SK-N-SH (cell line): Measurements from ENCODE around the gene GDE1.

Experiments
- CHD2 ChIP-seq: fragments of 150-350 bp; IDR thresholded peaks from 2 replicates; pipeline ENCODE4 v1.6.1; 2018; ENCODE audit warnings: low read length; ENCODE audit not compliant: partially characterized antibody
- EP300 ChIP-seq, 2 experiments: IDR thresholded peaks; 2 replicates each; pipeline versions ENCODE4 v1.4.0 to v1.6.1; 2012; ENCODE audit warnings: borderline replicate concordance in 1 of 2, low read depth in 1 of 2, low read length in 1 of 2
- FOXM1 ChIP-seq: IDR thresholded peaks from 2 replicates; pipeline ENCODE4 v1.4.0; 2012; ENCODE audit warnings: low read depth, mild to moderate bottlenecking
- SIN3A ChIP-seq: IDR thresholded peaks from 2 replicates; pipeline ENCODE4 v1.6.1; 2012; ENCODE audit warnings: low read depth, mild to moderate bottlenecking, low read length, moderate library complexity, borderline replicate concordance
- TAF1 ChIP-seq: IDR thresholded peaks from 2 replicates; pipeline ENCODE4 v1.6.1; 2012; ENCODE audit warnings: low read depth, mild to moderate bottlenecking, low read length, moderate library complexity, borderline replicate concordance
- TEAD4 ChIP-seq: IDR thresholded peaks from 2 replicates; pipeline ENCODE4 v1.4.0; 2012; ENCODE audit warnings: mild to moderate bottlenecking, borderline replicate concordance; ENCODE audit not compliant: insufficient read depth
- USF2 ChIP-seq: fragments of 150-350 bp; IDR thresholded peaks from 2 replicates; pipeline ENCODE4 v1.6.1; 2017; ENCODE audit warnings: antibody characterized with exemption, low read length, low read depth, borderline replicate concordance
- TF ChIP-seq, protein P1 (sequence below): fragments of 200-600 bp; sonication (generic); IDR thresholded peaks from 2 replicates; pipeline ENCODE4 v1.6.1; 2017; ENCODE audit warnings: antibody characterized with exemption, mild to moderate bottlenecking, moderate library complexity
- TF ChIP-seq, protein P2 (sequence below): IDR thresholded peaks from 2 replicates; pipeline ENCODE4 v1.6.1; 2012; ENCODE audit warnings: mild to moderate bottlenecking, low read depth, low read length, moderate library complexity

- TF ChIP-seq, protein P1, sequence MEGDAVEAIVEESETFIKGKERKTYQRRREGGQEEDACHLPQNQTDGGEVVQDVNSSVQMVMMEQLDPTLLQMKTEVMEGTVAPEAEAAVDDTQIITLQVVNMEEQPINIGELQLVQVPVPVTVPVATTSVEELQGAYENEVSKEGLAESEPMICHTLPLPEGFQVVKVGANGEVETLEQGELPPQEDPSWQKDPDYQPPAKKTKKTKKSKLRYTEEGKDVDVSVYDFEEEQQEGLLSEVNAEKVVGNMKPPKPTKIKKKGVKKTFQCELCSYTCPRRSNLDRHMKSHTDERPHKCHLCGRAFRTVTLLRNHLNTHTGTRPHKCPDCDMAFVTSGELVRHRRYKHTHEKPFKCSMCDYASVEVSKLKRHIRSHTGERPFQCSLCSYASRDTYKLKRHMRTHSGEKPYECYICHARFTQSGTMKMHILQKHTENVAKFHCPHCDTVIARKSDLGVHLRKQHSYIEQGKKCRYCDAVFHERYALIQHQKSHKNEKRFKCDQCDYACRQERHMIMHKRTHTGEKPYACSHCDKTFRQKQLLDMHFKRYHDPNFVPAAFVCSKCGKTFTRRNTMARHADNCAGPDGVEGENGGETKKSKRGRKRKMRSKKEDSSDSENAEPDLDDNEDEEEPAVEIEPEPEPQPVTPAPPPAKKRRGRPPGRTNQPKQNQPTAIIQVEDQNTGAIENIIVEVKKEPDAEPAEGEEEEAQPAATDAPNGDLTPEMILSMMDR = no peak
- TF ChIP-seq SIN3A = no peak
- TF ChIP-seq FOXM1 = no peak
- TF ChIP-seq EP300 (IDR thresholded peaks at IDR 0.05; ENCODE audit: borderline replicate concordance in 1 of 2, low read depth in 1 of 2, low read length in 1 of 2) = no peak
- no peak for TF ChIP-seq USF2
- no peak for TF ChIP-seq TAF1
- no peak for TF ChIP-seq TEAD4
- TF ChIP-seq CHD2 = no peak
- TF ChIP-seq, protein P2, sequence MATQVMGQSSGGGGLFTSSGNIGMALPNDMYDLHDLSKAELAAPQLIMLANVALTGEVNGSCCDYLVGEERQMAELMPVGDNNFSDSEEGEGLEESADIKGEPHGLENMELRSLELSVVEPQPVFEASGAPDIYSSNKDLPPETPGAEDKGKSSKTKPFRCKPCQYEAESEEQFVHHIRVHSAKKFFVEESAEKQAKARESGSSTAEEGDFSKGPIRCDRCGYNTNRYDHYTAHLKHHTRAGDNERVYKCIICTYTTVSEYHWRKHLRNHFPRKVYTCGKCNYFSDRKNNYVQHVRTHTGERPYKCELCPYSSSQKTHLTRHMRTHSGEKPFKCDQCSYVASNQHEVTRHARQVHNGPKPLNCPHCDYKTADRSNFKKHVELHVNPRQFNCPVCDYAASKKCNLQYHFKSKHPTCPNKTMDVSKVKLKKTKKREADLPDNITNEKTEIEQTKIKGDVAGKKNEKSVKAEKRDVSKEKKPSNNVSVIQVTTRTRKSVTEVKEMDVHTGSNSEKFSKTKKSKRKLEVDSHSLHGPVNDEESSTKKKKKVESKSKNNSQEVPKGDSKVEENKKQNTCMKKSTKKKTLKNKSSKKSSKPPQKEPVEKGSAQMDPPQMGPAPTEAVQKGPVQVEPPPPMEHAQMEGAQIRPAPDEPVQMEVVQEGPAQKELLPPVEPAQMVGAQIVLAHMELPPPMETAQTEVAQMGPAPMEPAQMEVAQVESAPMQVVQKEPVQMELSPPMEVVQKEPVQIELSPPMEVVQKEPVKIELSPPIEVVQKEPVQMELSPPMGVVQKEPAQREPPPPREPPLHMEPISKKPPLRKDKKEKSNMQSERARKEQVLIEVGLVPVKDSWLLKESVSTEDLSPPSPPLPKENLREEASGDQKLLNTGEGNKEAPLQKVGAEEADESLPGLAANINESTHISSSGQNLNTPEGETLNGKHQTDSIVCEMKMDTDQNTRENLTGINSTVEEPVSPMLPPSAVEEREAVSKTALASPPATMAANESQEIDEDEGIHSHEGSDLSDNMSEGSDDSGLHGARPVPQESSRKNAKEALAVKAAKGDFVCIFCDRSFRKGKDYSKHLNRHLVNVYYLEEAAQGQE = no peak
These were observed 3.5 kb upstream of the GDE1 start for GRCh38 chr16:19525385-19525723.
